ENCODE results near the gene CACNA1S. TPM values are rescaled to one million over a fixed set of nuclear protein-coding genes. Genes with fewer than 3 reads are reported as not detected.

CACNA1S gene
- total RNA-seq, 2 donors from 2014 or later, result not detected

- peak overlapping the region in 1 of 2 donors; percentile 6 for H3K27ac ChIP-seq
- H3K4me1 ChIP-seq, result peaks cover 0 to 17% of the 10 kb centered on the region in 2 donors
- H3K36me3 ChIP-seq, result peaks cover 63% of the 10 kb centered on the region
- no peaks in the 10 kb centered on the region for H3K9me3 ChIP-seq
- peak; percentile 67 for DNase-seq (ENCODE audit: low spot score)
- no peak for TF ChIP-seq CTCF (IDR thresholded peaks at IDR 0.05)
- H3K4me3 ChIP-seq, result no peak overlapping the region
- H3K27me3 ChIP-seq, result no peaks in the 10 kb centered on the region
Measured at GRCh38 chr1:201142011-201142848, 30.0 kb upstream of the CACNA1S start.

- no peaks in the 10 kb centered on the region for H3K9me3 ChIP-seq
- no peaks in the 10 kb centered on the region for H3K27me3 ChIP-seq
- H3K27ac ChIP-seq, result no peak overlapping the region
- no peak for DNase-seq (ENCODE audit: low spot score)
- TF ChIP-seq CTCF (IDR thresholded peaks at IDR 0.05), result no peak
- H3K36me3 ChIP-seq, result peaks cover 59% of the 10 kb centered on the region
- H3K4me3 ChIP-seq, result no peak overlapping the region
- H3K4me1 ChIP-seq, result peaks cover 0 to 23% of the 10 kb centered on the region in 2 donors
Measured at GRCh38 chr1:201141418-201141817, 29.2 kb upstream of the CACNA1S start.

- Histone ChIP-seq H3K4me1 (peaks cover 0 to 23% of the 10 kb centered on the region in 2 donors), H3K27ac (no peak overlapping the region), H3K36me3 (peaks cover 54% of the 10 kb centered on the region), H3K4me3 (no peak overlapping the region), H3K9me3 (no peaks in the 10 kb centered on the region), H3K27me3 (no peaks in the 10 kb centered on the region)
- TF ChIP-seq CTCF (IDR thresholded peaks at IDR 0.05), result no peak
- DNase-seq (ENCODE audit: low spot score), result no peak
Measured at GRCh38 chr1:201140941-201141260, 28.7 kb upstream of the CACNA1S start.

GRCh38 chr1:201140235-201140940 lies 28.2 kb upstream of the CACNA1S start:
- peaks cover 54% of the 10 kb centered on the region for H3K36me3 ChIP-seq
- TF ChIP-seq CTCF (IDR thresholded peaks at IDR 0.05), result no peak
- H3K4me3 ChIP-seq, result no peak overlapping the region
- H3K27me3 ChIP-seq, result no peaks in the 10 kb centered on the region
- H3K27ac ChIP-seq, result no peak overlapping the region
- no peaks in the 10 kb centered on the region for H3K9me3 ChIP-seq
- peaks cover 0 to 23% of the 10 kb centered on the region in 2 donors for H3K4me1 ChIP-seq
- DNase-seq (ENCODE audit: low spot score), result no peak

- TF ChIP-seq CTCF (IDR thresholded peaks at IDR 0.05), result no peak
- no peak for DNase-seq (ENCODE audit: low spot score)
Measured at GRCh38 chr1:201139756-201140155, 27.5 kb upstream of the CACNA1S start.

More at GRCh38 chr1:201139756-201140155, 27.5 kb upstream of the CACNA1S start:
- peaks cover 0 to 23% of the 10 kb centered on the region in 2 donors for H3K4me1 ChIP-seq
- no peak overlapping the region for H3K27ac ChIP-seq
- no peaks in the 10 kb centered on the region for H3K27me3 ChIP-seq
- H3K9me3 ChIP-seq, result no peaks in the 10 kb centered on the region
- H3K36me3 ChIP-seq, result peaks cover 51% of the 10 kb centered on the region
- H3K4me3 ChIP-seq, result no peak overlapping the region

All from right atrium auricular region (tissue), 2 donors.